Stimulated activated CD4-positive, alpha-beta T cell treated with anti-CD3 and anti-CD28 coated beads, Interleukin-2, amount 100 ng/mL, for 24 hours (primary cell): ENCODE data around the gene IFT74.

Experiments
- DNase-seq, 2 donors: peaks; one replicate each; pipeline ENCODE4 v3.0.0-alpha.2; 2020

The IFT74 gene

DNA sequence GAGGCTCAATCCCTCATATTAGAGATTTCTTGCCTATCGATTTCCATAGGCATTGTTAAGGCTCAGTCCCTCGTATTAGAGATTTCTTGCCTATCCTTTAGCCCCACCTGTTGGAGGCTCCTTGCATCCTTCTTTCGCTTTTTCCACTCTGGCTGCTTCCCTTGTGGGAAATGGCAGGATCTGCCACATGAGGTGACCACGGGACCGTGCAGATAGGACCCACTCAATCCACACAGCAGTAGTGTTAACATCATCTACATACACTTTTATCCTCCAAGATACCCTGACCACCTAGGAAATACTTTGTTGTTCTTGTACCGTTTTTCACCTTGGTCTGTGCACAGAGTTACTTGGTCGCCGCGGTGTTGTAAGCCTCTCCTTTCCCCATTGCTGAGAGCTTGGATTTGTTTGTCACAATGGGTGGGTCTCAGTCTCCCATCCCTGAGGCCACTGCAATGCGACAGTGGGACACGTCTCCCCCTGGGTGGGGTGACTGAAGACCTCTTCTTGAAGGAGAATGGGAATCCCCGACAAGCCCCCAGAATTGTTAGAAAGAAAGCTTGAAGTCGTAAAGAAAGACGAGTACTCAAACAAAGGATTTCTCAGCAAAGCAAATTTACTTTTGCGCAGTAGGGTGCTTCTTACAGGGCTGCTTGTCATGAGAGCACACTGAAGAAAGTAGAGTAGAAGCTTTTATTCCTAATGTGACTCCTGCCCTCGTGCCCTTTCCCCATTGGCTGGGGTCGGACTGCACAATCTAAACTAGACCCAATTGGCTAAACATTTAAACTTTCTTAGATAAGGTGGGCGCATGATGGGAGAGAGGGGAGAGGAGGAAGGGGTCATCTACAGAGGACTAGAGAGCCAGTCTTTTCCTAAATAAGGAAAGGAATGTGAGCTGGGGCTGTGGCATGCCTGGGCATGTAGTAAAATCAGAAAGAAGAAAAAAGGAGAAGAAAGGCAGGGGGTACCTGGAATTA lies 19.8 kb downstream of the IFT74 start:
- no peak for DNase-seq

DNA sequence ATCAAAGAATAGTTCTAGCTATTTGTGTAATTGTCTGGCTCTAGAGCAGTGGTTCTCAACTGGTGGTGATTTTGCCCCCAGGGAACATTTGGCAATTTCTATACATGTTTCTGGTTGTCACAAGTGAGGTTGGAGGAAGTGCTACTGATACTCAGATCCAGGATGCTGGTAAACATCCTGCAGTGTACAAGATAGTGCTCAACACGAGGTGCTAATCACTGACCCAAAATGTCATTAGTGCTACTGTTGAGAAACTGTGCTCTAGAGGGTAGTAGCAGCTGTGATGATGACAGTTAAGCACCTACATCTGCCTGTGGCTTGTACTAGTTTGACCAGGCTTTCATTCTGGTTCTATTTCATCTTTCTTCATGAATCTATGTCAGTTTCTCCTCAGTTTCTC lies 27.1 kb downstream of the IFT74 start:
- no peak for DNase-seq

DNA sequence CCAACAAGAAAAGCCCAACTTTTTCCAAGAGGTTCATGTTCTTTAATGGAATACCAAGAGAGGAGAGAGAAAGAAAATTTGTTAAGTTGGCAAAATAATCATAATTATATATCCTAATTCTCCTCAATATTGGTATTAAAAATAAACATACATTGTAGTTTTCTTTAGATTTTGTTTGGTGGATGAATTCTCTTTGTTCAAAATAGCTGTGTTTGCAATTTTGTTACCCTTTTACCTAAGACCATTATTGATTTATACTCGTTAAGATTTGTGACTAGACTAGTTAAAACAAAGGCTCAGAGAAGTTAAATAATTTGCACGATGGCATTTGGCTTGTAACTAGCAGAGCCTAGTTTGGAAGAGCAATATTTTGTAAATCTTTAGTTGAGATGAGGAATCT lies 39.6 kb downstream of the IFT74 start:
- no peak for DNase-seq

DNA sequence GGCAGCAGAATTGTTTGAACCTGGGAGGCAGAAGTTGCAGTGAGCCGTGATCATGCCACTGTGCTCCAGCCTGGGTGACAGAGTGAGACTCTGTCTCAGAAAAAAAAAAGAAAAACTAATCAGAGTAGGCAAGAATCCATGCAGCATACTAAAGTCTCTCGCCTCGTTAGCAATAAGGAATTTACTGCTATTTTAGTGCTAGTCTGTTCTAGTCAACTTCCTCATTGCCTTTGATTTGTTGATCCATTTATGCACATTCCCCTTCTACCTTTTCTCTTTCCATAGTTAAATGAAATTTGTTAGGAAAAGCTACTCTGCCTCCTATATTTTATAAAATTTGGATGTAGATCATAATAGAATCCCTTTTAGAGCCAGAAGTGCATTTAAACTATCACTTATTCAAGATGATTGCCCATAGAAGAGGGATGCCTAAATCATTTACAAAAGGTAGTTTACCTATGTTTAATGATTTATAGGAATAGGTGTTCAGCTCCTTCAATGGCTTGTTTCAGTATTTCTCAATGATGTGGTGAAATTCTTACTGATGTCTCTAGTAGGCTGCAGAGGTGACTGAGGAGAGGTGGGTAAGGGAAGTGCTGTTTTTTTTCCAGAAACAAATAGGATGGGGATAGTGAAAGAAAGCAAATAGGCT lies 47.3 kb downstream of the IFT74 start:
- DNase-seq: no peak

DNA sequence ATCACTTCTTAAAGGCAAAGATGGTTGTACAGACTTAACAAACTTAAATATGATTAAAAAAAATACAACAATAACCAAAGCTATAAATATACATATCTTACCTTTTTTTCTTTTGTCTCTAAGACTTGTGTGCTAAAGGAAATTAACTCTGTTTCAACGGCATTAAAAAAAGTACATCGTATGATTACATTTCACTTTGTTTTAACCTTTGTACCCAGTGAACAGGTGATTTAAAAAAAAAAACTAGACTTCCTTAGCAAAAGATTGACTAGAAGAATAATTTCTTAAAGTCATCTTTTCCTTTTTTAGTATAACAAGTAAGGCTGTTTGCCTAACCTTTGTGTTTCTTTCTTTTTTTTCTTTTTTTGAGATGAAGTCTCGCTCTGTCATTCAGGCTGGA lies 49.3 kb downstream of the IFT74 start, which contains the start of gene LRRC19:
TSS of gene LRRC19 (minus strand) at position 182 of the 400 bp plus-strand sequence. CDS start 5,978 bp downstream, outside the sequence.
- DNase-seq: no peak

DNA sequence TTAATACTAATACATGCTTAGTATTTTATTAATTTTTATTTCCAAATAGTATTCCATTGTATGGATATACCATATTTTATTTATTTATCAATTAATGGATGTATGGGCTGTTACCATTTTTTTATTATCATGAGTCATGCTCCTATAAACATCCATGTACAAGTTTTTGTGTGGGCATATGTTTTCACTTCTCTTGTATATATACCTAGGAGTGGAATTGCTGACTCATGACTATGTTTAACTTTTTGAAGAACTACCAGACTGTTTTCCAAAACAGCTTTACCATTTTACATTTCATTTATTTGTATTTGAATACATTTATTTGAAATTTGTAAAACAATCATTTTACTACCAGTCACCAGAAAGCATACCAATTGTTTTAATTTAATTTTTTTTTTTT lies 63.4 kb downstream of the IFT74 start:
- DNase-seq: no peak

DNA sequence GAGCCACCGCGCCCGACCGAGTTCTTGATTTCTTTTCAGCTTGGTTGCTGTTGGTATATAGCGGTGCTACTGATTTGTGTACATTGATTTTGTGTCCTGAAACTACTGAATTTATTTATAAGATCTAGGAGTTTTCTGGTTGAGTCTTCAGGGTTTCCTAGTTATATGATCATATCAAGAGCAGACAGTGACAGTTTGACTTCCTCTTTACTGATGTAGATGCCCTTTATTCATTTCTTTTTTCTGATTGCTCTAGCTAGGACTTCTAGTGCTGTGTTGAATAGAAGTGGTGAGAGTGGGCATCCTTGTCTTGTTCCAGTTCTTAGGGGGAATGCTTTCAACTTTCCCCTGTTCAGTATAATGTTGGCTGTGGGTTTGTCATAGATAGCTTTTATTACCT lies 66.7 kb downstream of the IFT74 start:
- no peak for DNase-seq

DNA sequence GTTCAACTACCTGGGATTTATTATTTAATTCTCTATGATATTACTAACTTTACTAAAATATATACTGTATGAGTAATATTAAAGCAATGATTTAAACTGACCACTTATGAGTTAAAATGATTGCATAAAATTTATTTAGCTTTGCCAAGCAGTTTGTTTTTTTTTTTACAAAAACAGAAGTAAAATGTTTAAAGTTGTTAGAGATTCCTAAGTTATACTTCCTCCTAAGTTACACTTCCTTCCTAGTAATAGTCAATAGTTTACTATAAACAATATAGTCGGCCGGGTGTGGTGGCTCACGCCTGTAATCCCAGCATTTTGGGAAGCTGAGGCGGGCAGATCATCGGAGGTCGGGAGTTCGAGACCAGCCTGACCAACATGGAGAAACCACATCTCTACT lies 73.0 kb downstream of the IFT74 start:
- DNase-seq: no peak

DNA sequence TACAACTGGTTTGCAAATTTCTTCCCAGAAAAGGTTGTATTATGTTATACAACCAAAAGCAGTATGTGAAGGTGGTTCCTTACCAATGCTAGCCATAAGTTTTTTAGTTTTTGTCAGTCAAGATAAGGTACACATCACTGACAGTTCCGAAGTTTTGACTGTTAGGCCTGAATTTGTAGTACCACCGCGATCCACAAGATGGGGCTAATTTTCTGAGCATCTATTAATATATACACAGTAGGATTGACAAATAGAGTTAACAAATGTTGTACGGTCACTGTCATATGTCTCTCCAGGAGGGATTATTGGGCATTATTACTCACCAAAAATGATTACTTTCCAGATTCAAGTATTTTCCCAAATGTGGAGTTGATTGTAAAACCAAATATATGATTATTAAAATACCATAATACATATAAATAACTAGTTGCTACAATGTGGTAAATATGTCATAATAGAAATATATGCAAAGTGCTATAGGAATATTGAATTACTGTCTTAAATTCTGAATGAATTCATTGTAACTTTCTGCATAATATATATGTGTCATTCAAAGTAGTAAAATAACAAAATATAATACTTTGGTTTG lies 77.7 kb downstream of the IFT74 start:
- DNase-seq: peak; percentile 65

DNA sequence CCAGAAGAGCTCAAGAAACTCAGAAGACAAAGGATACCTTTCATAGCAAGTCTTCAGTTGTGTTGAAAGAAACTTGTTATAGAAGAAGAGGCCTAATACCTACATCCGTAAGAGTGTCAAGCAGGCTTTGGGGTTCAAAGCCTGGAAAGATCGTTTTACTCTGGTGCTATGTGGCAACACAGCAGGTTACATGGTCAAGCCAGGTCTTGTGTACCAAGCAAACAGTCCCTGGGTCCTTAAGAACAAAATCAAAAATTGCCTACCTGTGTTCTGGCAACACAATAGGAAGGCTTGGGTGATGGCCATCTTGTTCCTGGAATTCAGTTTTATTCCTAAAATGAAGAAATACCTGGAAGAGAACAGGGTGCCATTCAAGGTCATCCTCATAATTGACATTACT lies 81.3 kb downstream of the IFT74 start:
- no peak for DNase-seq

DNA sequence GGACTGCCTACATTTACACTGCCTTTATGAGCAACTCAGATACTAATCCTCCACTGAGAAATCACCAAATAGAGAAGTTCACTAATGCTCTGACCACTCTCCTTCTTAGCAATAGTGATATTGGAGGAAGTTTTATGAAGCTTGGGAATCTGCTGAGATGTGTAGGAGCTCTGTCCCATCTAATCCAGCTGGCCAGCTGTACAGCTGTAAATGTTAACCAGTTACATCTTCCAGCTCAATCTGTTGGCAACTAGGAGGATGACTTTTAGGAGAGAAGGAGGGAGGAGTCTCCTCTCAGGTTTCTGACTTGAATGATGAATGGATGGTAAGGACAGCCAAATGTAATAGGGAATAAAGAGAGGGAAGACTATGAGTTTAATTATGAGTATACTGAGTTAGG lies 85.5 kb downstream of the IFT74 start:
- no peak for DNase-seq

DNA sequence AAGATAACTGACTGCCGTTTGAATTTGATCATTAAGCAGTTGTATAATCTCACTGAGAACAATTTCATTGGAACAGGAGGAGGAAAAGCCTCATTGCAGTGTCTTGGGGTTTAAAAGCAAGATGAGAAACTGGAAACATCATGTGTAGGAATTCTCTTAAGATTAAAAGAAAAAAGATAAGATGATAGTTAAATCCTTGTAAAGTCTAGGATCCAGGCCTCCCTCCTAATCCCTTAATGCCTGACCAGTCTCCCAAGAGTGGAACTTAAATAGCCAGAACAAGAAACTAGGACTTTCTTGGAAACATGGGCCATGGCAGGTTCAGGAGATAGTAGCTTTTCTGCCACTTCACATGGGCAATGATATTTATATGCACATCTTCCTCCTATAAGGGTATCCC lies 86.3 kb downstream of the IFT74 start:
- no peak for DNase-seq

DNA sequence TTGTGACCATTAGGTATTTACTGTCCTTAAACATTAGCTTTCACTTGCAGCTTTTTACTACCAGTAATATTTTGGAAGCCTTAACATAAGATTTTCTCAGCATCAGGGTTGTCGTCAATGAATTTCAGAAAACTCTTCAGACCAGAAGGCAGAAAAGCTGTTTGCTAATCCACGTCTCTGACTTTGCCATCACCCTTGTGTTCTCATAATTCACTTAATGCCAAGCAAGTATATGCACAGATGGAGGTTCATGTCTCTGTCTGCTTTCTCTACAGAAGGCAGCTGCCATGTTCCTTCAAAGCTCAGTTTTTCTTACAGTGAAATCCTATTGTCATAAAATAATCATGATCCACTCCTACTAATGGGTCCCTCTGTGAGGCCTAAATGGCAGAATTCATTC lies 87.0 kb downstream of the IFT74 start:
- no peak for DNase-seq

DNA sequence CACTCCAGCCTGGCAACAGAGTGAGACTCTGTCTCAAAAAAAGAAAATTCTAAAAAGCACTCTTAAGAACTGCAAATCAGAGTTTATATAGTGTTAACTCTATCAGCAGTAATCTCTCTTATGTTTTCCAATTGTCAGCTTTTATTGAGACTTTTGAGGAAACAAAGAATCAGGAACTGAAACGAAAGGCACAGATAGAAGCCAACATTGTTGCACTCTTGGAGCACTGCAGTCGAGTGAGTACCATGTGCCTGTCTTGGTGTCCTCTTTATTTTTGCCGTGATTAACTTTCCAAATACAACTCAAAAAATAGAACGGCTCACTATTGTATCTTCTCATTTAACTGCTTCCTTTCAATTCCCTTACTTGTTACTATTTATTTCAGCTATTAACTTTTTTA lies 90.9 kb downstream of the IFT74 start:
- DNase-seq: no peak

DNA sequence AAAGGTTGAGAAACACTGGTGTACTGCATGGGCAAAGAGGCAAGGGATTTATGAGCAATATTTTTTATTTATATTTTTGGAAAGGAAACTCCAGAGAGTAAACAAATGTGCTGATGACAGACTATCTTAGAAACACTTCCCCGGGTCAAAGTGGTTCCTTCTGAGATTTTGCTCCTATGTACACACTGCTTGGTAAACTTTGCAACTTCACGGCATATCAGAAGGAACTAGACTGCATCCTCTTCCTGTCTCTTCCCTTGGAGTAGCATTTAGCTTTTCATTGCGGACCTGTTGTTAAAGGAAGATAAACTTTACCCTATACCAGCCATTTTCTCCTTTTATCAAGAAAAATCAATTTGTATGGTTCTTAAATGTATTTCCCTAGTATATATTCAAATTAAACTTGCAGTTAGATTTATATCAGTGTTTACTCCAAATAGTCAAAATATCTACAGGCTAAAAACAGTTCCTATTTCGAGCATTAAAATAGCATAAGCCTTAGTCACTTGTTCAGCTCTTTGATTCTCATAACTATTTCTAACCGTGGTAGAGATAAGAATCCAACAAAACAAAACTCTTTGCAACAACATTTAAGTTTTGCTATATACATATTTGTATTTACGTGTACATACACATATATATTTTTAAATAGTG lies 97.3 kb downstream of the IFT74 start:
- no peak for DNase-seq

DNA sequence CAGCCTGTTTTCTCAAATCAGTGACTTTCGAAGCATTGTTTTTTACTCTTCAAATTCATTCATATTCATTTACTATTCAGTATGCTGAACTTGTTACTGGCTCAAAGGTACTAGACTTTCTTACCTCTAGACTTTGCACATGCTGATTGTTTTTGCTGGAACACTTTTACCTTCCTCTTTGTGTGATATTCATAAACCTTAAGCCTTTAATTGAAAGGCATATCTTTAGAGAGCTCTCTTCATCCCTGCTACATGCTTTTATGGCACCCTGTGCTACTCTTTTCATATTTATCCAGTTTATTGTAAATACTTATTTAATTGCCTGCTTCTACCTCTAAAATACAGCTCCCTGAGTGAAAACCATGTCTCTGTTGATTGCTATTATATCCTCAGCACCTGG lies 97.9 kb downstream of the IFT74 start:
- no peak for DNase-seq

DNA sequence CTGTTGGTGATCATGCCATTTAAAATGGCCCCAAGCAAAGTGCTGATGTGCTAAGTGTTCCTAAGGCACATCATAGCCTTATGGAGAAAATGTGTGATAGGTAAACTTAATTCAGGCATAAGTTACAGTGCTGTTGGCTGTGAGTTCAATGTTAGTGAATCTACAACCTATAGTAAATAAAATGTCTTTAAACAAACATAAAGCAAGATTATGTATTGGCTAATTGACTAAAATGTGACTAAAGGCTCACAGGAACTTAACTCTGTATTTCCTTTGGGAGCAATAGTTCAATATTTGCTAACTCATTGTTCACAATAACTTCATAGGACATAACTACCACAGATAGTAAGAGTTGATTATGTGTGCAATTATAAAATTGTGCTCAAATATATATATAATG lies 98.6 kb downstream of the IFT74 start:
- no peak for DNase-seq

DNA sequence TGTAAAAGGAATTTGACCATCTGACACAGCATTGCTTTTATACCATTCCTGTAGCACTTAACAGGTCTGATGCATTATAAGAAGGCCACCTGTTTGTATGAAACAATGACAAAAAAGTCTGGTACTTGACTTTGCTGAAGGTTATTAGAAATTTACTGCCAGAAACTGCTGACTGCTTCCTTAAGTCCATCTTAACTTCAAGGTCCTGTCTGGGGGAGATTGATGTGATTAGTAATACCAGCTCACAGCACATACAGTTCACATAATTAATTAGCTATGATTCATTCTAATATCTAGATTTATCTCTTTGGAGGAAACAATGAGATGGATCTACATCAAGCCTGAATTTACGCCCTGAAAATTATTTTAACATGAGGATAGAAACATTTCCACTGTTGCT lies 103.2 kb downstream of the IFT74 start:
- no peak for DNase-seq

DNA sequence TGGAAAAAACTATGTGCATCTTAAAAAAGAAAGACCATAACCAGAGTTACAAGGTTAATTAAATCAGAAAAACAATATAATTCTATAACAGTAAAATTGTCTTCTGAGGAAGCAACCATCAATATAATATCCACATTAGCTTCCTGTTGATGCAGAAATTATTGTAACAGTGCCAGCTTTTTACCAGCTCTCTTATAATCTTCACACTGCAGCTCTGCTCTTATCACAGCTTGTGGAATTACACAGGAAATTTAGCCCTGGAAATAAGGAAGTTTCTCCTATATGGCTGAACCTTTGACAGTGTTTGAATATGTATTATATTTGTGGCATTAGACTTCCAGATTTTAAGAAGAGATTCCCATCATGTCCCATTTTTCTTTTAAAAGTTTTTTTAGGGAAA lies 103.7 kb downstream of the IFT74 start:
- DNase-seq: no peak

DNA sequence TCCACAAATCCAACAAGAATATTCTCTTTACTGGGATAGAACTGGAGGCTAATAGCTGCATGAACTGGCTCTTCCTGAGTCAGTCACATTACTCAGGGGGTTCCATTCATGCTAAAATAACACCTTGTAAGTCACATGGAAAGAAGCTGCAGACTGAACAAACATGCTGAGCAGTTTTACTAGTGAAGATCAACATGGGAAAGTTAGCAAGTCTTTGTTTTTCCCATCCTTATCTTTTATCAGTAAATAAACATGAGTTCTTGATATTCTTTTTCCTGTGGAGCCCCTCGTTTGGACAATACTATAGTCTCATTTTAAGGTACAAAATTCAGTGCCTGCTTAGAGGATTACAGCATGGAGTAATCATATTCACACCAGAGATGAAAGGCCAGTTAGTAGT lies 109.1 kb downstream of the IFT74 start:
- no peak for DNase-seq

DNA sequence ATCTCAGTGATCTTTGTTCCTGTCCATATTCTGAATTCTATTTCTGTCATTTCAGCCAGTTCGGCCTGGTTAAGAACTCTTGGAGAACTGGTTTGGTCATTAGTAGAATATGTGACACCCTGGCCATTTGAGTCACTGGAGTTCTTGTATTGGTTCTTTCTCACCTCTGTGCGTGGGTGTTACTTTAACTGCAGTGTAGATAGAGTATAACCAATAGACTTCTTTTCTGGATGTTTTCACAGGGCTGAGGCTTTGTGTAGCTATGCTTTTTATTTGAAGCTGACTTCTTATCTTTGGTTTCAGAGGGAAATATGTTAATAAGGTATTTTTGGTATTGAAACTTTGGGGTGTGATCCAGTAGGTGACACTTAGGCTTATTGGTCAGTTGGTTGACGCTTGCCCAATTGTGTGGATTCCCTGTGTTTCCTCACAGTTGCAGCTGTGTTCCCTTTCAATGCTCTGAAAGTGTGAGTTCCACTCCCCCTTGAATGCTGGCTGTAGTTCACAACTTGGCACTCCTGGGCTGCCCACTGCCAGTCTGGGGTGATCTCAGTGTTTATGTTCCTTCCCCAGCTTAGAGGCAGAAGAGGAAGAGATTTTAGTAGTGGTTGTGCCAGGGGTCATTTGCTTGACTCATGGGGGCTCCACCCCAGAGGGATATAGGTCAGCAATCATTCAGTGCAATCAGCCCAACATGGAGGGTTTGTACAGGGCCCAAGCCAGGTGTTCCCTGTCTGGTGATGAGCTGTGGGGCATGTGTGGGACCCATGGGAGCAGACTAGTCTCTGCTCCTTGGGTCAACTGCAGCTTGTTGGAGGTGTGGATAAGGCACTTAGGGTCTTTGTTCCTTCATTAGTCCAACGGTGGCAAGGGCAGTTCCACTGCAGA lies 117.9 kb downstream of the IFT74 start:
- DNase-seq: no peak

DNA sequence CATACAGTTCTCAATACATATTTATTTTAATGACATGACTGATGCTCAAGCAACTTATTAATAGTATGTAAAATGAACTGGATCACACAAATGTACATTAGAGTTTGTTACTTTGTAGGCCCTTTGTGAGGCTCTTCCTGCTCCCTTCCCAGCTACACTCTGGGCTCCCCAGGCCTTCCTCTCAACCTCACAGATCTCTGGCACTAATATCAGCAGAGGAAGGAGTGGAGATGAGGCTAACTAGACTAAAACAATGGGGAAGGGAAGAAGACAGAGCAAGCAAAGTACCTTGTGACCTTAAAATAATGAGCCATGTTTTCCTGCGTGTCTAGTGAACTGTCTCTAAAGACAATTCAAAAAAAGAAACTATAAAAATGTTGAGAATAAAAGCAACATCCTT lies 122.5 kb downstream of the IFT74 start:
- no peak for DNase-seq
